HFF-Myc (cell line): ENCODE results near the gene MS4A4A.

Experiments used
- DNase-seq: peaks from one replicate; pipeline ENCODE4 v3.0.0-alpha.2; 2011; ENCODE audit warnings: low read depth; ENCODE audit errors: extremely low read depth
- H3K4me3 ChIP-seq: replicated peaks from 2 replicates; pipeline ENCODE4 v1.5.1; 2011; ENCODE audit warnings: low read depth, mild to moderate bottlenecking, control low read depth, low read length
- CTCF ChIP-seq: IDR thresholded peaks from 2 replicates; pipeline ENCODE4 v1.5.1; 2012; ENCODE audit warnings: mild to moderate bottlenecking, low read depth, low read length, control low read depth; ENCODE audit errors: missing control alignments

The MS4A4A gene

DNA sequence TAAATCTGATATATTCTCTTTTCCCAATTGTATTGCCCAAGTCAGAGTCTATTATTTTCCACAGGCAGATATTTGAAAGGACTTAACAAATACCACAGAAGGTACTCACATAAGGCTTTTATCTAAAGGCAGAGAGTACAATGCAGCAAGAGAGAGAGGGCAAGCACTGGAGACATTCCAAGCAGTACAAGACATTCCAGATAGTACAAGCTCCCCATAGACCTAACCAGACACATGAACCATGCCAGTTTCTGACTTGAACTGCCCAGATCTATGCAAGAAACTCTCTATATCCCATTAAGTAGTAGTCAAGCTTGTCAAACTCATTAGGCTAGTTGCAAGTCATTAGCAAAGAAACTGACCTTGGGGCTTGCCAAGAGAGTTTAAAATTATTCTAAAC is 35.4 kb downstream of the MS4A4A start:
- DNase-seq = no peak
- no peak overlapping the region for H3K4me3 ChIP-seq
- no peak for TF ChIP-seq CTCF

DNA sequence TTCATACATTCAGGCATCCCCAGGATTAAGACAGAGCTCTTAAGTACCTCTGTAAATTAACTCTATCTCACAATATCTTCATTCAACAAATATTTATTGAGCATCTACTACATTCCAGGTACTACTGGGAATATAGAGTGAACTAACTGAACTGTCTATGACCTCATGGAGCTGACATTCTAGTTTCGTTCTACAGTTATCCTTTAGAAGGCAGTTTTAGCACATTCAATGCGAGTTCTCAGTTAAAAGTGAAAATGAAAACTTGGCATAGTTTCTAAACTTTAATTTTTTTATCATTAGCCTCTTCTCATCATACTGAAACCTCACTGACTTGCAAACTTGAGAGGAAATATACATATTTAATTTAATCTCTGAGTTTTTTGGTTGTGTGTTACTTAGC is 35.9 kb downstream of the MS4A4A start:
- no peak for DNase-seq
- no peak overlapping the region for H3K4me3 ChIP-seq
- TF ChIP-seq CTCF = no peak

GRCh38 chr11:60318726-60319125 is 38.3 kb downstream of the MS4A4A start:
- no peak overlapping the region for H3K4me3 ChIP-seq
- DNase-seq = no peak
- TF ChIP-seq CTCF = no peak

- no peak for DNase-seq
These were observed 40.6 kb downstream of the MS4A4A start for GRCh38 chr11:60321051-60321450.

DNA sequence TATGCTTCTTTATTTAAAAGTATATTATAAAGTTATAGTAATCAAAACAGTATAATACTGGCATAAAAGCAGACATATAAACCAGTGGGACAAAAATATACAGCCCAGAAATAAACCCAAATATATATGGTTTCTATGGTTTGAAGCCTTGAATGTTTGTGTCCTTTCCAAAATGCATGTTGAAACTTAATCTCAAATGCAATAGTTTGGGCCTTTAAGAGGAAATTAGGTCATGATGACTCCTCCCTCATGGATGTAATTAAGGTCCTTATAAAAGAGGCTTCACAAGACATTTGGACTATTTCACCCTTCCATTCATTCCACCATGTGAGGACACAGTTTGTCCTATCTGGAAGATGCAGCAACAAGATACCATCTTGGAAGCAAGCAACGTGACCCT is 46.5 kb downstream of the MS4A4A start, which contains the start of gene MS4A6E:
MS4A6E (plus strand) TSS at position 301 of the 400 bp plus-strand sequence. CDS start 7,641 bp downstream, outside the sequence.
- DNase-seq = no peak
- H3K4me3 ChIP-seq = no peak within 1 kb of the TSS
- no peak for TF ChIP-seq CTCF

More at GRCh38 chr11:60321051-60321450, 40.6 kb downstream of the MS4A4A start:
- no peak overlapping the region for H3K4me3 ChIP-seq
- TF ChIP-seq CTCF = no peak

DNA sequence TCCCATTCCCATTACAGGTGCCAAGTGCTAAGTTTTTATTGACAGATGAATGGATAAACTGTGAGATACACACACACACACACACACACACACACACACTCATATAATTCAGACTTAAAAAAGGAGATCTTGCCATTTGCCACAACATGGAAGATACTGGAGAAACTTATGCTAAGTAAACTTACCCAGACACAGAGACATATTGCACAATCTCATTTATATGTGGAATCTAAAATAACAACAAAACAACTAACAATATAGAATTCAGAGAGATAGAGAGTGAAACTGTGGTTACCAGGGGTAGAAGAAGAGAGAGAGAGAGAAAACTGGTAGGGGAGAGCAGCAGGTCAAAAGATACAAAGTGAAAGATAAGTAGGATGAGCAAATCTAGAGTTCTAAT is 48.0 kb downstream of the MS4A4A start:
- TF ChIP-seq CTCF = no peak
- no peak overlapping the region for H3K4me3 ChIP-seq
- DNase-seq = no peak

- TF ChIP-seq CTCF = no peak
- no peak for DNase-seq
- H3K4me3 ChIP-seq = no peak overlapping the region
These were observed 52.4 kb downstream of the MS4A4A start for GRCh38 chr11:60332846-60333245.
